ENCODE measurements around the gene LRRC71.

Gene LRRC71

DNA sequence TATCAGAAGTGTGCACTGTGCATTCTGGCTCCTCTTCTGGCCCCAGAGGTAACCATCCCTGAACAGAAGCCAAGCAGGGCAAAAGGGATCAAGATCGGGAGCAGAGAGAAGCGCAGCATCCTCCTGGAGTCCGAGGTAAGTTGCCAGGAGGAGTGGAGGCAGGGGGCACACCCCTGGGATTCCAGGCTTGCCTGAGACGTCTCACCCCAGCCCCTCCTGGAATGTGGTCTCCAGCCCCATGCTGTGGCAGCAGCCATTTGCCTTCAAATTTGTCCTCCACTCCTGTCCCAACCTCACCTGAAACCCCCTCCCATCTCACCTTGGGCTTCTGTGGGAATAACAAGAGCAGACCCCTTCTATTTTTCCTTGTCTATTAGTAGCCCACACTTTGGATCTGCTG is 10.1 kb downstream of the LRRC71 start:
- no peak for DNase-seq (ENCODE audit: extremely low read depth, low read depth)
- no peak overlapping the region for H3K4me3 ChIP-seq (replicated peaks; ENCODE audit: low read depth, low read length)
- no peak for TF ChIP-seq CTCF (IDR thresholded peaks at IDR 0.05; ENCODE audit: low read depth, low read length, missing control alignments)

GRCh38 chr1:156931211-156931952 is 10.9 kb downstream of the LRRC71 start:
- DNase-seq (ENCODE audit: extremely low read depth, low read depth), result no peak
- no peak overlapping the region for H3K4me3 ChIP-seq (replicated peaks; ENCODE audit: low read depth, low read length)
- TF ChIP-seq CTCF (IDR thresholded peaks at IDR 0.05; ENCODE audit: low read depth, low read length, missing control alignments), result no peak

- no peak for TF ChIP-seq CTCF (IDR thresholded peaks at IDR 0.05; ENCODE audit: low read depth, low read length, missing control alignments)
- H3K4me3 ChIP-seq (replicated peaks; ENCODE audit: low read depth, low read length), result no peak overlapping the region
- no peak for DNase-seq (ENCODE audit: extremely low read depth, low read depth)
Measured at GRCh38 chr1:156931974-156932710, 11.7 kb downstream of the LRRC71 start.

DNA sequence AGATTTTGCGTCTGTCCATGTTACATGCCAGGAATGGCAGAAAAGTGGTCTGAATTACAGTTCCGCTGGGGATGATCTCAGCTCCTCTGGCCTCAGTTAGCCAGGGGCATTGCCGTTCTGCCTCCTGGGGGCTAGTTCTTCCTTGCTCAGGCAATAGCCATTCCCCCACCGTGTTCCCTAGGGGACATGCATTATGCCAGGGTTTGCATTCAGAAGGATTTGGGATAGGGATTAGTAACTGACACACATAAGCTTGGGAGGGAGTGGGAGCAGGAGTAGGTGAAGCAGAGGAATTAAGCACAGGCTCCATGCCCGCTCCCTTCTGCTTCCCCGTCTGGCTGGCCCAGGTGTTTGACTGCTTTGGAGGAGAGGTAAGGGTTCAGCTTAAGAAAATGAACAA is 12.7 kb downstream of the LRRC71 start:
- no peak for DNase-seq (ENCODE audit: extremely low read depth, low read depth)
- no peak for TF ChIP-seq CTCF (IDR thresholded peaks at IDR 0.05; ENCODE audit: low read depth, low read length, missing control alignments)
- no peak overlapping the region for H3K4me3 ChIP-seq (replicated peaks; ENCODE audit: low read depth, low read length)

- TF ChIP-seq CTCF (IDR thresholded peaks at IDR 0.05; ENCODE audit: low read depth, low read length, missing control alignments), result no peak
- no peak overlapping the region for H3K4me3 ChIP-seq (replicated peaks; ENCODE audit: low read depth, low read length)
- no peak for DNase-seq (ENCODE audit: extremely low read depth, low read depth)
Measured at GRCh38 chr1:156935505-156936128, 15.2 kb downstream of the LRRC71 start.

DNA sequence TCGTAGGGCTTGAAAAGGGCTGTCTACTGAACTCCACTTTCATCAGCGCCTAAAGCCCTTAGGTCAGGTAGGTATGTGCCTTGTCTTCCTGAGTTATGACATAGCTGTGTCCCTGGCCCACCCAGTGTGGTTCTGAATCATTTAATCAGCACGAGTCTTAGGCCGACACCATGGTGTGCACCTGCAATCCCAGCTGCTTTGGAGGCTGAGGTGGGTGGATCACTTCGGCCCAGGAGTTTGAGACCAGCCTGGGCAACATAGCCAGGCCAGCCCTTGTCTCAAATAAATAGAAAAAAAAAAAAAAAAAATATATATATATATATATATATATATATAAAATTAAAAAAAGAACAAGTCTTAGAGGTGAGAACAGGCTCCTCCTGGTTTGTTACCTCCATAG is 15.8 kb downstream of the LRRC71 start:
- H3K4me3 ChIP-seq (replicated peaks; ENCODE audit: low read depth, low read length), result no peak overlapping the region
- no peak for TF ChIP-seq CTCF (IDR thresholded peaks at IDR 0.05; ENCODE audit: low read depth, low read length, missing control alignments)
- no peak for DNase-seq (ENCODE audit: extremely low read depth, low read depth)
